NT2/D1 (cell line): ENCODE data around the gene R3HCC1L.

Experiments
- SUZ12 ChIP-seq: IDR thresholded peaks from 2 replicates; pipeline ENCODE4 v1.6.1; 2011; ENCODE audit not compliant: insufficient read length, insufficient read depth; ENCODE audit errors: extremely low read depth
- YY1 ChIP-seq: IDR thresholded peaks from 2 replicates; pipeline ENCODE4 v1.6.1; 2011; ENCODE audit not compliant: insufficient read length, insufficient read depth
- ZNF274 ChIP-seq: IDR thresholded peaks from 2 replicates; pipeline ENCODE4 v1.6.1; 2011; ENCODE audit warnings: mild to moderate bottlenecking, low read depth, low read length

DNA sequence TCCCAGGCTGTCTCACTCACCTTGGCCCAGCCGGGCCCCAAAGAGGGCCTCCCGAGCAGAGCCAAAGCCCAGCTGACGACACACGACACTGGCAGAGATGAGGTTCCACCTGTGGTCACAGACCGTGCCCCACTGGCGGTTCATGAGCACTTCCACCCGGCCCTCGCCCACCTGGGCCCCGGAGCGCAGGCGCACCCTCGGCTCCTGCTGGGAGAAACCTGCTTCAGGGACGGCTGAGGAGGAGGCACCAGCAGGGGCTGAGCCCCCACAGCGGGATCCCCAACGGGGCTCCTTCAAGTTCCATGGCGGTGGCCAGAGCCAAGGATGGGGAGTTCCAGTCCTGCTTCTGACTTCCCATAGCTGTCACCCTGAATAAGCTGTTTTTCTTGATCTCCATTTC is 123.5 kb downstream of the R3HCC1L start:
- TF ChIP-seq YY1 (no peak), ZNF274 (no peak), SUZ12 (no peak)
